GM12865 (cell line): ENCODE results near the gene FAM13A.
"Not testable (repeated sequence)": the region's sequence is repeated elsewhere in the genome, so short reads cannot be mapped to it uniquely, and the experiment has no call there.

Source experiments
- DNase-seq: peaks from one replicate; pipeline ENCODE4 v3.0.0; 2010; ENCODE audit warnings: low read depth
- H3K4me3 ChIP-seq: 2 replicates; pipeline ENCODE4 v1.5.1; 2011; ENCODE audit warnings: mild to moderate bottlenecking, low read depth, low read length, control low read depth
- TF ChIP-seq, protein P1 (sequence below): IDR thresholded peaks from 2 replicates; pipeline ENCODE4 v1.5.1; 2011; ENCODE audit warnings: low read length, control low read depth, low read depth, inconsistent platforms; ENCODE audit not compliant: insufficient read depth; ENCODE audit errors: missing control alignments

FAM13A gene

DNA sequence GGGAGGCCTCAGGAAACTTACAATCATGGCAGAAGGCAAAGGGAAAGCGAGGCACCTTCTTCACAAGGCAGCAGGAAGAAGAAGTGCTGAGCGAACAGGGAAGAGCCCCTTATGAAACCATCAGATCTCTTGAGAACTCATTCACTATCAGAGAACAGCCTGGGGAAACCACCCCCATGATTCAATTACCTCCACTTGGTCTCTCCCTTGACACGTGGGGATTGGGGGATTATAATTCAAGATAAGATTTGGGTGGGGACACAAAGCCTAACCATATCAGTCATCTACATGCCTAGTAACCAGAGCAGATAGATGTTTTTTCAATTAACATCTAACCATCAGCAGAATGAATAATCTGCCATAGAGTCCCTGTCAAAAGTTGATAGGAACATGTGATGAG lies 30.4 kb downstream of the FAM13A start:
- DNase-seq, result no peak
- TF ChIP-seq, protein P1, sequence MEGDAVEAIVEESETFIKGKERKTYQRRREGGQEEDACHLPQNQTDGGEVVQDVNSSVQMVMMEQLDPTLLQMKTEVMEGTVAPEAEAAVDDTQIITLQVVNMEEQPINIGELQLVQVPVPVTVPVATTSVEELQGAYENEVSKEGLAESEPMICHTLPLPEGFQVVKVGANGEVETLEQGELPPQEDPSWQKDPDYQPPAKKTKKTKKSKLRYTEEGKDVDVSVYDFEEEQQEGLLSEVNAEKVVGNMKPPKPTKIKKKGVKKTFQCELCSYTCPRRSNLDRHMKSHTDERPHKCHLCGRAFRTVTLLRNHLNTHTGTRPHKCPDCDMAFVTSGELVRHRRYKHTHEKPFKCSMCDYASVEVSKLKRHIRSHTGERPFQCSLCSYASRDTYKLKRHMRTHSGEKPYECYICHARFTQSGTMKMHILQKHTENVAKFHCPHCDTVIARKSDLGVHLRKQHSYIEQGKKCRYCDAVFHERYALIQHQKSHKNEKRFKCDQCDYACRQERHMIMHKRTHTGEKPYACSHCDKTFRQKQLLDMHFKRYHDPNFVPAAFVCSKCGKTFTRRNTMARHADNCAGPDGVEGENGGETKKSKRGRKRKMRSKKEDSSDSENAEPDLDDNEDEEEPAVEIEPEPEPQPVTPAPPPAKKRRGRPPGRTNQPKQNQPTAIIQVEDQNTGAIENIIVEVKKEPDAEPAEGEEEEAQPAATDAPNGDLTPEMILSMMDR, result no peak
- no peak overlapping the region for H3K4me3 ChIP-seq

DNA sequence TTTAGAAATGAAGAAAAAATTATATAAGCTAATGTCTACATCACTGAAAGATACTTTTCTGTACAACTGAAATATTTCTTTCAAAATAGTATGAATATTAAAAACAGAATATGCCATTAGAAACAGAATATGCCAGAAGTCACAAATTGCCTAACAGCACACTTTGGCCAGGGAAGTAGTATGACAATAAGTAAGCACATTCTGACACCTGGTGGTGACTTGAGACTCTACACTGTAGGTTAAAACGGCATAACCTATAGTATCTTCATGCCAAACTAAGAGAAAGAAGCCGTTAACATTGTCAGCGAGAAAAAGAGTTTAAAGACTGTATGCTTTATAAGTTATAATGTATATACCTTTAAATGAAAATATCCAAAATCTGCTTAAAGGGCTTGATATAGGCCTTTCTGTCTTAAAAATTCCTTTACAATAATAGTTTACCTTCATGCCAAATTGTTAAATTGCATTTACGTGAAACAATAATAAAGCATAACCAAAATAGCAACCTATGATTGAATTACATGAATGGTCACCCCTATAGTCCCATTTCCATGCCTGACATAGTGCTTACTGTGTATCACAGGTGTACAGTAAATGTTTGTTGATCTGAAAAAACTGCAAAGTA lies 32.8 kb downstream of the FAM13A start:
- H3K4me3 ChIP-seq, result no peak overlapping the region
- TF ChIP-seq, protein P1, result peak; percentile 63
- peak; percentile 80 for DNase-seq

DNA sequence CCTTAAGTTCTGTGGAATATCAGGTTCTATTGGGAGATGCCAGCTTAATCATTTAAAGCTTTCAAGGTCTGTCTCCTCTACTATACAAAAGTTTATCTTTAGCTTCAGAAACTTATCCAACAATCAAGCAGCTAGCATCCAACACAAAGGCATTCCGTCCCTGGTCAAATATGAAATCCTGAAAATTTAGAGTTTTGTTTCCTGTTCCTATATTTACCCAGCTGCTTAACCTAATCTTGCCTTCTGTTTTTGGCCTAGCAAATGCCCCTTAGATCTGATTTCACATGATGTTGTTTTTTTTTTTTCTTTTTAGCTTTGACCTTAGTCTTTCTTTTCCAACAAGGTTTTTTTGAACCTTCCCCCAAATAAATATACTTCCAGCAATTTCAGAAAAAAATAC lies 33.8 kb downstream of the FAM13A start:
- TF ChIP-seq, protein P1, result no peak
- no peak overlapping the region for H3K4me3 ChIP-seq
- no peak for DNase-seq

DNA sequence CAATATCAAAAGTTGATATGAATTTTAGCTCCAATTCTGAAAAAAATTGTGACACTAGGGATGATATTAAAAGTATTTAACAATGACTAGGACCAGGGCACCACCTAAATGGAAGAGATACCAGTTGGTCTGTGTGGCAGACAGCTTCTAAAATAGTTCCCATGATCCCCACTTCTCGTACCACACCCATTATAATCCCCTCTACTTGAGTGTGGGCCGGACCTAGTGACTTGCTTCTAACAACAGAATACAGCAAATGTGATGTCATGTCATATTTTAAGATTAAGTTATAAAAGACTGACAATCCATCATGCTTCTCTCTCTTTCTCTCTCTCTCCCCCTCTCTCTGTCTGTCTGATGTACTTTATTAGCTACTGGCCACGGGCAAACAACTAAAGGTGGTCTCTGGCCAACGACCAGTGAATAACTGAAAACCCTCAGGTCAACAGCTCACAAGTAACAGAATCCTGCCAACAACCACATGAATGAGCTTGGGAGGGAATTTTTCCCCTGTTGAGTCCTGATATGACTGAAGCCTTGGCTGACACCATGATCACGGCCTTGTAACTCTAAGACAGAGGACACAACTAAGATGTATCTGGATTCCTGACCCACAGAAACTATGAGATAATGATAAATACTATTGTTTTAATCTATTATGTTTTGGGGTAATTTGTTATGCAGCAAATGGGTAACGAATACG lies 34.4 kb downstream of the FAM13A start:
- no peak overlapping the region for H3K4me3 ChIP-seq
- TF ChIP-seq, protein P1, result no peak
- peak; percentile 42 for DNase-seq

DNA sequence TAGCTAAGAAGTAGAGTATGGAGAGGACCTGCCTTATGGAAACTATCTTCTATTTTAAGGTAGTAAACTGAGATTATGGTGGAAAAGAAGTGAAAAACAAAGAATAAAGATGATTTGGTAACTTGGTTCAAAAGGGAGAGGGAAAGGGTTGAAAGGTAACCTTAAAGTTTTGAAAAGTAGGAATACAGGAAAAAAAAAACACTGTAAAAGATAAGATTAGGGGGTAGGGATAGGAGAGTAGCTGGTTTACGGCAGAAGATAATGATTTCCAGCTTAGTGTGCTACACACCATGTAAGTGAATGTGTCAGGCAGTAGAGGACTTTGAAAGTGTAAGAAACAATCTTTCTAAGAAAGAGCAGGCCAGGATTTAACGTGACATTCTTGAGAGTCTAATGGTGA lies 35.3 kb downstream of the FAM13A start:
- DNase-seq, result no peak
- no peak overlapping the region for H3K4me3 ChIP-seq
- TF ChIP-seq, protein P1, result no peak

DNA sequence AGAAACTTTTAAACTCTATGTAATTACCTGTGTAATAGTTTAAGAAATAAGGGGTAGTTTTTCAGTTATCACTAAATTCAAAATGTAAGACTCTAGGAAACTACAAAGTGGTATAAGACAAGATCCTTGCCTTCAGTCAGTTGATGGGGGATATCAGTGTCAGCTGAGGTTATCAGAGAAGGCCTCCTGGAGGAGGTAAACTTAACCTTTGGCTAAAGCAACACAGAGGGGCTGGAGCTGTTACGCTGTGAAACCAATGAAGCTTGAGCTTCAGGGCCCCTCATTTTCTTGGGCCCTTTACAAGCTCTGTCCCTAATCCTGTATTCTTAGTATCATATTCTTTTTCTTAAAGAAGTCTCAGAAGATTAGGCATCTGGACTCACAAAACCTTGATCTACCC lies 35.9 kb downstream of the FAM13A start:
- no peak overlapping the region for H3K4me3 ChIP-seq
- TF ChIP-seq, protein P1, result no peak
- DNase-seq, result no peak

DNA sequence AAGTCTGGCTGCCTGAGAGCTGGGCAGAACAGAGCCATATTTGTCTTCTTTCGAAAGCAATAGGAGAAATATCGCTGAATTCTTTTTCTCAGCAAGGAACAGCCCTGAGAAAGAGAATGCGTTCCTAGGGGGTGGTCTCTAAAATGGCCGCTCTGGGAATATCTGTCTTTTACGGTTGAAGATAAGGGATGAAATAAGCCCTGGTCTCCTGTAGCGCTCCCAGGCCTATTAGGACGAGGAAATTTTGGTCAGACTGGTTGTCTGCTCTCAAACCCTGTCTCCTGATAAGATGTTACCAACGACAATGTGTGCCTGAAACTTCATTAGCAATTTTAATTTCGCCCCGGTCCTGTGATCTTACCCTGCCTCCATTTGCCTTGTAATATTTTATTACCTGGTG lies 42.1 kb downstream of the FAM13A start:
- not testable (repeated sequence) for H3K4me3 ChIP-seq, DNase-seq
